ENCODE data around the gene PPP3CB.

- TF ChIP-seq POLR2AphosphoS5 (IDR thresholded peaks at IDR 0.05) = no peak
- no peak for TF ChIP-seq CTCF (IDR thresholded peaks at IDR 0.05)
- no peak for TF ChIP-seq POLR2A (IDR thresholded peaks at IDR 0.05)
- TF ChIP-seq EP300 (IDR thresholded peaks at IDR 0.05) = no peak
Observed at GRCh38 chr10:73485320-73485719, 10.5 kb downstream of the PPP3CB start.
